Body of pancreas (tissue), 4 donors: ENCODE measurements around the gene PAK4. TPM values are rescaled to one million over a fixed set of nuclear protein-coding genes. Genes with fewer than 3 reads are reported as not detected.

Source experiments
- ATAC-seq: fragments of 150-250 bp; one replicate; pipeline ENCODE4 v1.9.1; 2016
- DNase-seq, 4 donors: peaks; one replicate each; pipeline ENCODE4 v3.0.0-alpha.2; 2019
- H3K27ac ChIP-seq, 4 donors: fragments of 200-600 bp; sonication (generic); 1 replicate in 3 of 4; 2 replicates in 1 of 4; pipeline versions ENCODE4 v1.5.1 to v1.6.1; 2016 to 2019; ENCODE audit warnings: mild to moderate bottlenecking in 1 of 4, mixed read lengths in 1 of 4, moderate library complexity in 1 of 4
- H3K27me3 ChIP-seq, 2 donors: fragments of 200-600 bp; sonication (generic); one replicate each; pipeline ENCODE4 v1.6.0; 2016; ENCODE audit warnings: mild to moderate bottlenecking in 1 of 2
- H3K36me3 ChIP-seq, 2 donors: fragments of 200-600 bp; sonication (generic); replicated peaks in 1 of 2; 2 replicates each; pipeline ENCODE4 v1.5.1; 2016; ENCODE audit warnings: low read depth in 2 of 2; ENCODE audit not compliant: insufficient read depth in 1 of 2
- H3K4me1 ChIP-seq: fragments of 200-600 bp; sonication (generic); one replicate; pipeline ENCODE4 v1.6.0; 2016
- H3K4me3 ChIP-seq, 2 donors: fragments of 200-600 bp; sonication (generic); 1 replicate in 1 of 2; 2 replicates in 1 of 2; pipeline ENCODE4 v1.5.1; 2016 to 2019
- H3K9me3 ChIP-seq, 3 donors: fragments of 200-600 bp; sonication (generic); 1 replicate in 2 of 3; 2 replicates in 1 of 3; pipeline ENCODE4 v1.5.1; 2016
- CTCF ChIP-seq, 7 experiments: fragments of 450-650 bp in 4 of 7; fragments of 200-600 bp in 3 of 7; sonication (generic) in 3 of 7; IDR thresholded peaks; one replicate each; pipeline ENCODE4 v1.5.1; 2016 to 2019; ENCODE audit warnings: antibody characterized with exemption in 7 of 7
- POLR2A ChIP-seq, 3 donors: fragments of 450-650 bp; IDR thresholded peaks; one replicate each; pipeline ENCODE4 v1.6.1; 2016; ENCODE audit warnings: antibody characterized with exemption in 3 of 3, mild to moderate bottlenecking in 2 of 3
- WGBS, 2 donors: methylation state at CpG; one replicate each; pipeline ENCODE4 v1.1.5; 2017; 5-methylcytosine and 5-hydroxymethylcytosine counted together
- intact Hi-C: fragments of 100-400 bp; cut with DNase I; formaldehyde crosslinking; loops from one replicate; pipeline ENCODE4 v1.15.1; 2023
- total RNA-seq, 2 donors: library from RNA; depleted of rRNA; stranded (reverse); fragments of >200 nt; gene quantifications; one replicate each; pipeline ENCODE4 v1.1.0, GENCODE V29; 2016

Gene PAK4
- total RNA-seq, 2 donors from 2014 or later, result 18.9 to 40.2 TPM

GRCh38 chr19:39099341-39099740 is 26.2 kb upstream of the PAK4 start:
- intact Hi-C loops, result no loop called here

GRCh38 chr19:39100500-39101166 is 25.0 kb upstream of the PAK4 start:
- H3K9me3 ChIP-seq, result no peaks in the 10 kb centered on the region
- no peaks in the 10 kb centered on the region for H3K27me3 ChIP-seq
- H3K27ac ChIP-seq, result no peak overlapping the region
- intact Hi-C loops, result no loop called here
- H3K4me1 ChIP-seq, result peaks cover 4% of the 10 kb centered on the region
- no peak for DNase-seq
- no peak overlapping the region for H3K4me3 ChIP-seq
- no peaks in the 10 kb centered on the region for H3K36me3 ChIP-seq
- 76 to 80% methylated on average over 12 to 17 of the region's 19 CpGs for WGBS, 2 donors
- no peak for TF ChIP-seq CTCF (IDR thresholded peaks at IDR 0.05)
- TF ChIP-seq POLR2A (IDR thresholded peaks at IDR 0.05), result no peak
- ATAC-seq, result no peak

More at GRCh38 chr19:39099341-39099740, 26.2 kb upstream of the PAK4 start:
- no peaks in the 10 kb centered on the region for H3K36me3 ChIP-seq
- TF ChIP-seq CTCF (IDR thresholded peaks at IDR 0.05), result no peak
- no peak for TF ChIP-seq POLR2A (IDR thresholded peaks at IDR 0.05)
- 32 to 37% methylated on average over 6 to 9 of the region's 9 CpGs for WGBS, 2 donors
- DNase-seq (no peak), ATAC-seq (no peak)
- H3K27me3 ChIP-seq, result no peaks in the 10 kb centered on the region
- H3K9me3 ChIP-seq, result no peaks in the 10 kb centered on the region
- no peak overlapping the region for H3K4me3 ChIP-seq
- peaks cover 4% of the 10 kb centered on the region for H3K4me1 ChIP-seq
- no peak overlapping the region for H3K27ac ChIP-seq

DNA sequence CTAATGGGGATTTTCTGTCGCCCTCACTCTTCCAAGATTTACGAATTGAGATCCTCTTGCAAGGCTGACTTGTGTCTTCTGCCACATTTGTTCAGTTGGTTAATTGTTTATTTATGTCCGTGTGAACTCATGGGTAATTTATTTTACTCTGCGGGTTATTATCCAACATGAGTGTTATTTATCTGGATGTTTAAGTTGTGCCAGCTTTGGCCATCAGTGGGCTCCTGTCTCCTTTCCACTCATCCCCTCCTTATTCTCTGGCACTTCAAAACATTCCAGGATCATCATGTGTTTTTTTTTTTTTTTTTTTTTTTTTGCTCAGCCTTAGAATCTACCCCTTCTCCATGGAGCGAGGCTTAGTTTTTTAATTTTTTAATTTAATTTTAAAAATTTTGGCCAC is 22.4 kb upstream of the PAK4 start:
- TF ChIP-seq CTCF (IDR thresholded peaks at IDR 0.05) (no peak), POLR2A (IDR thresholded peaks at IDR 0.05) (no peak)
- DNase-seq, result no peak
- intact Hi-C loops, result no loop called here

DNA sequence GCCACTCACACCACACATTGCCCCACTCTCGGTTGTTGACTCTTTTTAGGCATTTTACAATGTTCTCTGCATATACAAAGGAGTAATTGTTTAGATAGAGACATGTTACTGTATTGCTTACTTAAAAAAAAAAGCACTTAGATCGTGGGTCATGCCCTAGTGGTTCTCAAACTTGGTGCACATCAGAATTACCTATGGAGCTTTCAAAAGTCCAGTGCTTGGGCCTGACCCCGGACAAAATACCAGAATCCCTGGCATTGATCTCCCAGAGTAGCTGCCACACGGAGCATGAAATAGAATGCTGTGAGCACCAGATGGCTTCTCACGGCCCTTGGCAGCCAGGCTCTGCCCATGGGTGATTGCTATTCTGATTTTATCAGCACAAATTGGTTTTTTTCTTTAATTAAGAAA is 21.4 kb upstream of the PAK4 start:
- no peak for TF ChIP-seq CTCF (IDR thresholded peaks at IDR 0.05)
- TF ChIP-seq POLR2A (IDR thresholded peaks at IDR 0.05), result no peak
- intact Hi-C loops, result no loop called here
- WGBS, 2 donors, result 25 to 38% methylated on average over 5 of the region's 5 CpGs

More for the DNA sequence above, 22.4 kb upstream of the PAK4 start:
- H3K27me3 ChIP-seq, result no peaks in the 10 kb centered on the region
- H3K9me3 ChIP-seq, result no peaks in the 10 kb centered on the region
- 36 to 54% methylated on average over 5 of the region's 5 CpGs for WGBS, 2 donors
- H3K27ac ChIP-seq, result no peak overlapping the region
- H3K4me1 ChIP-seq, result peaks cover 4% of the 10 kb centered on the region
- no peak overlapping the region for H3K4me3 ChIP-seq
- H3K36me3 ChIP-seq, result no peaks in the 10 kb centered on the region
- ATAC-seq, result no peak

DNA sequence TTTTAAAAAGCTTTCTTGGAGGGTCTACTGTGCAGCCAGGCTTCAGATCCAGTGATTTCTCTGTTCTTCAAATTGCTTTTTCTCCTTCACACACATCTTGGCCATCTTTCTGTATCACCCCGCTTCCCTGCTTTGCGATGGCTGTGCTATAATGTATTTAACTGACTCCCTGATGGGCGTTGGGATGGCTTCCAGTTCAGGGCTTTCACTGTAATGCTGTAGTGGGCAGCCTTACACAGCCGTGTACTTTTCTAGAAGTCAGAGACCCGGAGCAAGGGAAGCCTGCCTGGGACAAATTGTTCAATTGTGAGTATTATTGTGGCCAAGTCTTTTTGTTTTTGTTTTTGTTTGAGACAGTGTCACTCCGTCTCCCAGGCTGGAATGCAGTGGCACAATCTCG is 19.4 kb upstream of the PAK4 start:
- intact Hi-C loops, result no loop called here
- WGBS, 2 donors, result 46 to 63% methylated on average over 7 of the region's 7 CpGs
- Histone ChIP-seq H3K27ac (no peak overlapping the region), H3K9me3 (no peaks in the 10 kb centered on the region), H3K4me1 (no peaks in the 10 kb centered on the region), H3K36me3 (no peaks in the 10 kb centered on the region), H3K27me3 (no peaks in the 10 kb centered on the region), H3K4me3 (no peak overlapping the region)
- TF ChIP-seq POLR2A (IDR thresholded peaks at IDR 0.05) (no peak), CTCF (IDR thresholded peaks at IDR 0.05) (no peak)
- no peak for ATAC-seq
- no peak for DNase-seq

More for the DNA sequence above, 21.4 kb upstream of the PAK4 start:
- no peaks in the 10 kb centered on the region for H3K36me3 ChIP-seq
- H3K27ac ChIP-seq, result no peak overlapping the region
- no peaks in the 10 kb centered on the region for H3K9me3 ChIP-seq
- H3K4me1 ChIP-seq, result no peaks in the 10 kb centered on the region
- no peaks in the 10 kb centered on the region for H3K27me3 ChIP-seq
- no peak overlapping the region for H3K4me3 ChIP-seq
- no peak for DNase-seq
- ATAC-seq, result no peak
